NCI-H2227 treated with DMSO at 0.1 percent for 48 hours (cell line): ENCODE data around the gene VPS16.

Experiments
- DNase-seq: peaks from one replicate; lab custom pipeline; 2025; lab: John Stamatoyannopoulos, UW

Gene VPS16

DNA sequence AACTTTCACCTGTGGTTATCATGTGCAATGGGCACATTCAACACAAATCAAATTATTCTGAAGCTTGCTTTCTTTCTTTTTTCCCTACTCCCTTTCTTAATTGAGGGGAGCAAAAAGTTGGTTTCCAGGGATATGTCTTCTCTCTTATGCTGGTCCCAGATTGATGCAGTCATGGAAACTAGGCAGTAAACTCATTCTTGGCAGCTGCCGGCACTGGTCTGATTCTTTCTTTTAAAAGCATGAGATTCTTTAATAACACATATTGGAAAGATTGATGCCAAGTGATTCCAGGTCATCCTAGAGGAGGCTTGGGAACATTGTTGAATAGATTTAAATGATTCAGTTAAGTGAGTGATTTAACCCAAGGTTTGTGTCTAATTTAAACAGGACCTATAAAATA lies 61.7 kb downstream of the VPS16 start:
- DNase-seq = no peak

DNA sequence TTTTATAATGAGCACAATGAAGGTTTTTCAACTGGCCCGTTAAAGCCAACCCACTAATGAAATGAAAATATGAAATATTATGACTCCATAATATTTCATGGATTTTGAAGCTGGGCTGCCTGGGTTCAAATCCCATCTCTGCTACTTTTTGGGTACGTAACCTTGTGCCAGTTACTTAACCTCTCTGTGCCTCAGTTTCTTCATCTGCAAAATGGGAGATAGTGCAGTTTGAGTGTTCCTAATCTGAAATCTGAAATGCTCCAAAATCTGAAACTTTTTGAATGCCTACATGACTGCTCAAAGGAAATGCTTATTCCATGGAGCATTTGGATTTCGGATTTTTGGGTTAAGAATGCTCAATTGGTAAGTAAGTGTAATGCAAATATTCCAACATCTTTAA lies 62.3 kb downstream of the VPS16 start:
- DNase-seq = no peak

DNA sequence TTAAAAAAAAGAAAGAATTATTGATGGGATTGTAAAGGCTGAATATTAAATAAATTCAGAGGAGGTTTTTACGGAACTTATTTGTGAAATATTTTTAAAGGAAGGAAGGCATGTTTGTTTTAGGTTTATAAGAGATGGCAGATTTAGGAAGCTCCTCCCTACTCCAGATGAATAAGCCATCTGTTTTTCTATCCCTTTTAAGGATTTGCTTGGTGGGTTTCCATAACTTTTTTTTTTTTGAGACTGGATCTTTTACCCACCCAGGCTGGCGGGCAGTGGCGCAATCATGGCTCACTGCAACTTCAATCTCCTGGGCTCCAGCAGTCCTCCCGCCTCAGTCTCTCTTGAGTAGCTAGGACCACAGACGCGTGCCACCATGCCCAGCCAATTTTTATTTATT lies 63.1 kb downstream of the VPS16 start:
- no peak for DNase-seq

DNA sequence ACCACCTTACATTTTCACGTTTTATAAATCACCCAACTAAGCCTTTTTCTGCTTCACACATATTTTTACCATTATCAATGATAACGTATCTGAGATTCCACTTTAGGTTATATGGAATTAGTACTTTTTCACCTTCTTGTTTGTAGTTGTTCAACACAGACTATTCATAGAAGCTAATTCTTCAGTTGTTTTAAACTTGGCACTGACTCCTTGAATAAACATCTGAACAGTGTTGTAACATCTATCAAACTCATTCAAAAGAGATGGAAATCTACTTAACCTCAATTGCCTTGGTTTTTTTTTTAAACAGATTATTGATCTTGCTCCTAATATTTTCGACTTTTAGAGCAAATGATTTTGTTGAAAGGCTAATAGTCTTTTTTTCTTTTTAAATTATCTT lies 67.0 kb downstream of the VPS16 start:
- no peak for DNase-seq

DNA sequence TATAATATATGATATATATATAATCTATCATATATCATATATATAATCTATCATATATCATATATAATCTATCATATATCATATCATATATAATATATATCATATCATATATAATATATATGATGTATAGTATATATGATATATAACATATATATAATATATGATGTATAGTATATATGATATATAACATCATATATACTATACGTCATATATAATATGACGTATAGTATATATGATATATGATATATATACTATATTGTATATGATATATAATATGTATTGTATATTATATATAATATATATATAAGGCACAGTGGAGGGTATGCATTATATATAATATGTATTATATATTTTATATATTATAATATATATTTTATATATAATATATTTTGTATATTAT lies 69.4 kb downstream of the VPS16 start:
- DNase-seq = no peak

DNA sequence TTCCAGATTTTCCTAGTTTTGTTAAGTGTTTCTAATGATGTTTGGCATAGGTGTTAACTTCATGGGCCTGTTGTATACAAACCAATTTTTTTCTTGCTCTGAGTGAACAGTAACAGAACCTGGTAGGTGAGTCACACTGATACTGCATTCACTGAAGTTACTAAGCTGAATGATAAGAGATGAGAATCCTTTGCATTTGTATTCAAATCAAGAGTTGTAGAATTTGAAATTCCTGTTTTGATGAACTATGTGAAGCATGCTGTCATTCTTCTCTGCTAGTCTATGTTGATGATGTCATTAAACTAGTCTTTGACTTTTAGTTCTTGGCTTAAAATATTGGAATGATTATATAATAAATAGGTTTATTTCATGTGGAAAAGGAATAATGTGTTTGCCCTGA lies 70.7 kb downstream of the VPS16 start:
- DNase-seq = no peak

DNA sequence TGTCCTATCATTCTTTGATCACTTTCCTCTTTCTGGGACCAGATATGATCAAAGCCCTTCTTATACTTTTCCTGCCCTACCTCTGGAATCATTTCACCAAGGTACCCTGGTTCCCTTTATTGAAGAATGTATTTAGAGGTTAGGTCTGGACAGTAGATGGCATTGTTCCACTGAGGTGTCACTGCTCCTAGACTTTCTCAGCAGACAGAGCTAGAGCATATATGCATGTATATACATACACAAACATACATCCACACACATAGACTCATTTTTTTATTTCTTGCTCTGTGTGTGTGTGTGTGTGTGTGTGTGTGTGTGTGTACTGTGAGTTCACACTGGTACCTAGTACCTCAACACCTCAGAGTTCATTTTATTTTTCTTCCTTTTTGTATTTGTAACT lies 73.6 kb downstream of the VPS16 start:
- peak; percentile 37 for DNase-seq
